ENCODE measurements around the gene KDM4C.

KDM4C gene

GRCh38 chr9:7117676-7118561 is 360.1 kb downstream of the KDM4C start:
- no peak for DNase-seq
- Histone ChIP-seq H3K27ac (no peak overlapping the region), H3K4me3 (ENCODE audit: low read depth, low read length) (no peak overlapping the region), H3K36me3 (replicated peaks) (no peaks in the 10 kb centered on the region), H3K27me3 (replicated peaks) (no peaks in the 10 kb centered on the region)
- in situ Hi-C loops (cut with HindIII; ENCODE audit: low pct_ligation_motif_present, low sequenced_read_pairs): no loop called here
- no peak for TF ChIP-seq CTCF (IDR thresholded peaks at IDR 0.05; ENCODE audit: low read depth, low read length, missing control alignments)

- H3K36me3 ChIP-seq (replicated peaks): no peaks in the 10 kb centered on the region
- H3K27me3 ChIP-seq (replicated peaks): no peaks in the 10 kb centered on the region
- in situ Hi-C loops (cut with HindIII; ENCODE audit: low pct_ligation_motif_present, low sequenced_read_pairs): no loop called here
- H3K4me3 ChIP-seq (ENCODE audit: low read depth, low read length): no peak overlapping the region
- DNase-seq: no peak
- H3K27ac ChIP-seq: no peak overlapping the region
- TF ChIP-seq CTCF (IDR thresholded peaks at IDR 0.05; ENCODE audit: low read depth, low read length, missing control alignments): no peak
These were observed 360.9 kb downstream of the KDM4C start for GRCh38 chr9:7118633-7119032.

- TF ChIP-seq CTCF (IDR thresholded peaks at IDR 0.05; ENCODE audit: low read depth, low read length, missing control alignments): no peak
- Histone ChIP-seq H3K4me3 (ENCODE audit: low read depth, low read length) (no peak overlapping the region), H3K36me3 (replicated peaks) (no peaks in the 10 kb centered on the region), H3K27ac (no peak overlapping the region), H3K27me3 (replicated peaks) (no peaks in the 10 kb centered on the region)
- in situ Hi-C loops (cut with HindIII; ENCODE audit: low pct_ligation_motif_present, low sequenced_read_pairs): no loop called here
- DNase-seq: no peak
These were observed 361.8 kb downstream of the KDM4C start for GRCh38 chr9:7119612-7120011.

GRCh38 chr9:7121055-7121454 is 363.3 kb downstream of the KDM4C start:
- no peak overlapping the region for H3K27ac ChIP-seq
- DNase-seq: no peak
- H3K27me3 ChIP-seq (replicated peaks): no peaks in the 10 kb centered on the region
- TF ChIP-seq CTCF (IDR thresholded peaks at IDR 0.05; ENCODE audit: low read depth, low read length, missing control alignments): no peak
- H3K4me3 ChIP-seq (ENCODE audit: low read depth, low read length): no peak overlapping the region
- in situ Hi-C loops (cut with HindIII; ENCODE audit: low pct_ligation_motif_present, low sequenced_read_pairs): no loop called here
- H3K36me3 ChIP-seq (replicated peaks): no peaks in the 10 kb centered on the region

- H3K27ac ChIP-seq: no peak overlapping the region
- no peaks in the 10 kb centered on the region for H3K36me3 ChIP-seq (replicated peaks)
- in situ Hi-C loops (cut with HindIII; ENCODE audit: low pct_ligation_motif_present, low sequenced_read_pairs): no loop called here
- DNase-seq: no peak
- no peak overlapping the region for H3K4me3 ChIP-seq (ENCODE audit: low read depth, low read length)
- H3K27me3 ChIP-seq (replicated peaks): no peaks in the 10 kb centered on the region
- TF ChIP-seq CTCF (IDR thresholded peaks at IDR 0.05; ENCODE audit: low read depth, low read length, missing control alignments): no peak
These were observed 363.9 kb downstream of the KDM4C start for GRCh38 chr9:7121664-7122063.

- in situ Hi-C loops (cut with HindIII; ENCODE audit: low pct_ligation_motif_present, low sequenced_read_pairs): no loop called here
- no peak for DNase-seq
- Histone ChIP-seq H3K4me3 (ENCODE audit: low read depth, low read length) (no peak overlapping the region), H3K27ac (no peak overlapping the region), H3K27me3 (replicated peaks) (no peaks in the 10 kb centered on the region), H3K36me3 (replicated peaks) (no peaks in the 10 kb centered on the region)
- TF ChIP-seq CTCF (IDR thresholded peaks at IDR 0.05; ENCODE audit: low read depth, low read length, missing control alignments): no peak
These were observed 366.0 kb downstream of the KDM4C start for GRCh38 chr9:7123743-7124142.

All from brain microvascular endothelial cell (primary cell).